HepG2 (cell line): ENCODE results near the gene MARCHF2. TPM values are rescaled to one million over a fixed set of nuclear protein-coding genes. Genes with fewer than 3 reads are reported as not detected.

Experiments used
- AGO2 ChIP-seq: fragments of 200-400 bp; formaldehyde crosslinking; optimal IDR thresholded peaks from 2 replicates; pipeline ENCODE3; 2017; ENCODE audit warnings: mild to moderate bottlenecking, low read depth, low read length, moderate library complexity
- ASH2L ChIP-seq: fragments of 300-600, 200-600 bp; sonication (generic); IDR thresholded peaks from 2 replicates; pipeline ENCODE4 v1.7.0; 2017; ENCODE audit warnings: low read depth, mild to moderate bottlenecking, moderate library complexity, mixed read lengths, low read length; ENCODE audit not compliant: insufficient read length
- CREB1 ChIP-seq, 2 experiments: fragments of 450-650 bp in 1 of 2; IDR thresholded peaks; 2 replicates each; pipeline ENCODE4 v1.6.1; 2016 to 2017; ENCODE audit warnings: control low read depth in 1 of 2, mild to moderate bottlenecking in 1 of 2, missing compliant biosample characterization in 1 of 2, missing genetic modification characterization in 1 of 2
- ELF4 ChIP-seq: sonication (generic); formaldehyde crosslinking; IDR thresholded peaks from 2 replicates; pipeline ENCODE4 v1.5.0; 2020; ENCODE audit warnings: missing genetic modification reagents, mild to moderate bottlenecking, moderate library complexity, borderline replicate concordance
- ETV5 ChIP-seq: IDR thresholded peaks from 2 replicates; pipeline ENCODE4 v1.6.1; 2018; ENCODE audit warnings: missing biosample characterization, missing genetic modification reagents, inconsistent platforms, borderline replicate concordance
- FOXK2 ChIP-seq: fragments of 450-650 bp; IDR thresholded peaks from 2 replicates; pipeline ENCODE4 v1.6.1; 2016
- FOXO1 ChIP-seq: sonication (generic); formaldehyde crosslinking; IDR thresholded peaks from 2 replicates; pipeline ENCODE4 v1.4.0; 2020; ENCODE audit warnings: missing genetic modification reagents
- GABPA ChIP-seq, 2 experiments: IDR thresholded peaks; 2 replicates each; pipeline ENCODE4 v1.6.1; 2011 to 2016; ENCODE audit warnings: low read depth in 2 of 2, low read length in 1 of 2, missing biosample characterization in 1 of 2, missing genetic modification characterization in 1 of 2
- GATAD2A ChIP-seq: IDR thresholded peaks from 2 replicates; pipeline ENCODE4 v1.6.1; 2016
- REL ChIP-seq: sonication (generic); formaldehyde crosslinking; conservative IDR thresholded peaks from 2 replicates; pipeline ENCODE4 v1.8.0; 2022; ENCODE audit warnings: mild to moderate bottlenecking, missing genetic modification reagents, moderate library complexity
- SALL2 ChIP-seq: sonication (generic); formaldehyde crosslinking; IDR thresholded peaks from 2 replicates; pipeline ENCODE4 v1.8.1; 2023; ENCODE audit warnings: mild to moderate bottlenecking, missing genetic modification reagents, inconsistent platforms
- SKI ChIP-seq: fragments of 450-650 bp; IDR thresholded peaks from one replicate; pipeline ENCODE4 v1.6.1; 2018; ENCODE audit warnings: mild to moderate bottlenecking; ENCODE audit not compliant: partially characterized antibody
- SMAD3 ChIP-seq: sonication (generic); formaldehyde crosslinking; IDR thresholded peaks from 2 replicates; pipeline ENCODE4 v1.4.0; 2020; ENCODE audit warnings: missing genetic modification reagents
- SOX13 ChIP-seq, 3 experiments: fragments of 450-650 bp in 1 of 3; sonication (generic) in 1 of 3; formaldehyde crosslinking in 1 of 3; IDR thresholded peaks in 2 of 3; conservative IDR thresholded peaks in 1 of 3; 2 replicates each; pipeline versions ENCODE4 v1.5.0 to v1.6.1; 2016 to 2020; ENCODE audit warnings: antibody characterized with exemption in 1 of 3, mild to moderate bottlenecking in 1 of 3, missing compliant biosample characterization in 1 of 3, missing genetic modification reagents in 1 of 3, moderate library complexity in 1 of 3
- SOX5 ChIP-seq: IDR thresholded peaks from 2 replicates; pipeline ENCODE4 v1.6.1; 2016; ENCODE audit warnings: borderline replicate concordance
- TCF12 ChIP-seq, 2 experiments: fragments of 450-650 bp in 1 of 2; sonication (generic) in 1 of 2; formaldehyde crosslinking in 1 of 2; IDR thresholded peaks; 2 replicates each; pipeline versions ENCODE4 v1.6.1 to v1.8.0; 2017 to 2022; ENCODE audit warnings: antibody characterized with exemption in 1 of 2, mild to moderate bottlenecking in 1 of 2, missing genetic modification reagents in 1 of 2, moderate library complexity in 1 of 2
- ZNF12 ChIP-seq: sonication (generic); formaldehyde crosslinking; IDR thresholded peaks from 2 replicates; pipeline ENCODE4 v1.5.0; 2020; ENCODE audit warnings: missing genetic modification reagents
- ZNF709 ChIP-seq: sonication (generic); formaldehyde crosslinking; IDR thresholded peaks from 2 replicates; pipeline ENCODE4 v1.5.0; 2020; ENCODE audit warnings: mild to moderate bottlenecking, missing genetic modification reagents
- polyA plus RNA-seq, 8 experiments: library from polyadenylated mRNA; depleted of rRNA in 3 of 8; stranded (reverse) in 7 of 8; unstranded in 1 of 8; fragments of >200 nt; fragmentation: Illumina TruSeq in 4 of 8; extraction: Trizol in 4 of 8; gene quantifications; 2 replicates each; pipeline versions ENCODE4 v1.2.1 to v1.2.3, GENCODE V29; 2011 to 2016; ENCODE audit warnings: low read depth in 4 of 8, missing spikeins in 1 of 8, mixed read lengths in 1 of 8; ENCODE audit not compliant: insufficient read depth in 1 of 8
- total RNA-seq, 5 experiments: library from RNA; depleted of rRNA; stranded (reverse); fragments of >200 nt; fragmentation: Illumina TruSeq; extraction: Trizol; gene quantifications; 2 replicates each; pipeline ENCODE4 v1.2.3, GENCODE V29; 2016; ENCODE audit warnings: low read depth in 1 of 5
- TF ChIP-seq, protein P1 (sequence below): IDR thresholded peaks from 2 replicates; pipeline ENCODE4 v1.6.1; 2012; ENCODE audit warnings: inconsistent platforms
- TF ChIP-seq, protein P2 (sequence below): IDR thresholded peaks from 2 replicates; pipeline ENCODE4 v1.6.1; 2016; ENCODE audit warnings: low read depth, borderline replicate concordance
- TF ChIP-seq, protein P3 (sequence below): IDR thresholded peaks from 2 replicates; pipeline ENCODE4 v1.6.1; 2016
- TF ChIP-seq, protein P4 (sequence below): sonication (generic); formaldehyde crosslinking; IDR thresholded peaks from 2 replicates; pipeline ENCODE4 v1.4.0; 2020; ENCODE audit warnings: missing genetic modification reagents

The MARCHF2 gene
- total and polyA plus RNA-seq, 2 of the 13 experiments (the other 11 are each of a cell fraction or from before 2014, with no cell fraction given) = 12.7 to 13.0 TPM

DNA sequence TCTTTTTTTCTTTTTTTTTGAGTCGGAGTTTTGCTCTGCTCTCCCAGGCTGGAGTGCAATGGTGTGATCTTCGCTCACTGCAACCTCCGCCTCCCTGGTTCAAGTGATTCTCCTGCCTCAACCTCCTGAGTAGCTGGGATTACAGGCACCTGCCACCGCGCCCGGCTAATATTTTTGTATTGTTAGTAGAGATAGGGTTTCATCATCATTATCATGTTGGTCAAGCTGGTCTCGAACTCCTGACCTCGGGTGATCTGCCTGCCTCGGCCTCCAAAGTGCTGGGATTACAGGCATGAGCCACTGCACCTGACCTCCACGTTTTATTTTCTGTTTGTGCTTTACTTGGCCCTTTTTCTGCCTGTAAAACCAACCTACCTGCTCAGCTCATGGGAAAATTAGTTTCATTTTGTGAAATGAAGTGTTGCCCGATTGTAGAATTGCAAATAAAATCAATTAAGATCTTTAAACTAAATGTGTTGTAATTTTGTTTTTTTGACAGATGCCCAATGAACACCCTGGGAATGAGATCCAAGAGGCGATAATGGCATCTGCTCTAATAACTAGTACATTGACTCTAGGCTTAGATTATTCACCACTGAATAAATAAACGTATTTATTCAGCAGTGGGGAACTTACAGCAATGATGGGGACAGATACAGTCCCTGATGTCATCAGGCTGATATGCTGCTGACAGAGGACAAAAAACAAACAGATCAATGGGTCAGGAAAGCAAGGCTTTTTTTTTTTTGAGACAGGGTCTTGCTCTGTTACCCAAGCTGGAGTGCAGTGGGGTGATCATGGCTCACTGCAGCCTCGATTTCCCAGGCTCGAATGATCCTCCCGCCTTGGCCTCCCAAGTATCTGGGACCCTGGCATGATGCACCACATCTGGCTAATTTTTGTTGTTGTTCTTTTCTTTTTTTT, 25.2 kb upstream of the MARCHF2 start (continued):
- TF ChIP-seq SOX5 (CRISPR knock-in tag) (peak; percentile 89), SOX13 (IDR thresholded peaks at IDR 0.05) (no peak; the same call in 1 of the 2 replicates), SOX13 (CRISPR knock-in tag; conservative IDR thresholded peaks at IDR 0.05 in 1 of 2, IDR thresholded peaks at IDR 0.05 in 1 of 2) (peak in 1 of 2 experiments; percentile 90; a peak in 2 of 4 replicates), SKI (peak; percentile 59), ELF4 (CRISPR knock-in tag) (no peak), FOXO1 (CRISPR knock-in tag) (peak; percentile 82; the same call in 1 of the 2 replicates), TCF12 (IDR thresholded peaks at IDR 0.05) (no peak), TCF12 (CRISPR knock-in tag; IDR thresholded peaks at IDR 0.05) (peak; percentile 75), GATAD2A (peak; percentile 95), SMAD3 (CRISPR knock-in tag) (0 out of 2 replicates have a peak, but pooled peaks have one; percentile 69), GABPA (IDR thresholded peaks at IDR 0.05; ENCODE audit: low read depth, low read length) (no peak), GABPA (CRISPR knock-in tag; IDR thresholded peaks at IDR 0.05; ENCODE audit: low read depth) (peak; percentile 60), CREB1 (IDR thresholded peaks at IDR 0.05) (peak; percentile 87), CREB1 (CRISPR knock-in tag; IDR thresholded peaks at IDR 0.05) (peak; percentile 91), ETV5 (CRISPR knock-in tag) (peak; percentile 75; the same call in 1 of the 2 replicates), ZNF709 (CRISPR knock-in tag) (no peak), REL (CRISPR knock-in tag) (no peak), FOXK2 (0 out of 2 replicates have a peak, but pooled peaks have one; percentile 46), AGO2 (no peak), SALL2 (CRISPR knock-in tag) (no peak), ZNF12 (CRISPR knock-in tag) (peak; percentile 83), ASH2L (peak; percentile 50)
- TF ChIP-seq, protein P1, sequence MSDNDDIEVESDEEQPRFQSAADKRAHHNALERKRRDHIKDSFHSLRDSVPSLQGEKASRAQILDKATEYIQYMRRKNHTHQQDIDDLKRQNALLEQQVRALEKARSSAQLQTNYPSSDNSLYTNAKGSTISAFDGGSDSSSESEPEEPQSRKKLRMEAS = peak; percentile 11; the same call in 1 of the 2 replicates
- TF ChIP-seq, protein P2, sequence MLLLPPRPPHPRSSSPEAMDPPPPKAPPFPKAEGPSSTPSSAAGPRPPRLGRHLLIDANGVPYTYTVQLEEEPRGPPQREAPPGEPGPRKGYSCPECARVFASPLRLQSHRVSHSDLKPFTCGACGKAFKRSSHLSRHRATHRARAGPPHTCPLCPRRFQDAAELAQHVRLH = 0 out of 2 replicates have a peak, but pooled peaks have one; percentile 41
- TF ChIP-seq, protein P3, sequence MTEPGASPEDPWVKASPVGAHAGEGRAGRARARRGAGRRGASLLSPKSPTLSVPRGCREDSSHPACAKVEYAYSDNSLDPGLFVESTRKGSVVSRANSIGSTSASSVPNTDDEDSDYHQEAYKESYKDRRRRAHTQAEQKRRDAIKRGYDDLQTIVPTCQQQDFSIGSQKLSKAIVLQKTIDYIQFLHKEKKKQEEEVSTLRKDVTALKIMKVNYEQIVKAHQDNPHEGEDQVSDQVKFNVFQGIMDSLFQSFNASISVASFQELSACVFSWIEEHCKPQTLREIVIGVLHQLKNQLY = peak; percentile 88
- TF ChIP-seq, protein P4, sequence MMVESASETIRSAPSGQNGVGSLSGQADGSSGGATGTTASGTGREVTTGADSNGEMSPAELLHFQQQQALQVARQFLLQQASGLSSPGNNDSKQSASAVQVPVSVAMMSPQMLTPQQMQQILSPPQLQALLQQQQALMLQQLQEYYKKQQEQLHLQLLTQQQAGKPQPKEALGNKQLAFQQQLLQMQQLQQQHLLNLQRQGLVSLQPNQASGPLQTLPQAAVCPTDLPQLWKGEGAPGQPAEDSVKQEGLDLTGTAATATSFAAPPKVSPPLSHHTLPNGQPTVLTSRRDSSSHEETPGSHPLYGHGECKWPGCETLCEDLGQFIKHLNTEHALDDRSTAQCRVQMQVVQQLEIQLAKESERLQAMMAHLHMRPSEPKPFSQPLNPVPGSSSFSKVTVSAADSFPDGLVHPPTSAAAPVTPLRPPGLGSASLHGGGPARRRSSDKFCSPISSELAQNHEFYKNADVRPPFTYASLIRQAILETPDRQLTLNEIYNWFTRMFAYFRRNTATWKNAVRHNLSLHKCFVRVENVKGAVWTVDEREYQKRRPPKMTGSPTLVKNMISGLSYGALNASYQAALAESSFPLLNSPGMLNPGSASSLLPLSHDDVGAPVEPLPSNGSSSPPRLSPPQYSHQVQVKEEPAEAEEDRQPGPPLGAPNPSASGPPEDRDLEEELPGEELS (CRISPR knock-in tag) = peak; percentile 99
